Left kidney (tissue), 8 donors: ENCODE data around the gene ZDHHC8. TPM values are rescaled to one million over a fixed set of nuclear protein-coding genes. Genes with fewer than 3 reads are reported as not detected.
A peak's percentile ranks its signal among the peaks of the same experiment; 100 is the strongest.

Experiments used
- DNase-seq: peaks from one replicate; pipeline ENCODE4 v3.0.0-alpha.2; 2013
- long read RNA-seq, 8 donors: transcript quantifications; one replicate each; lab custom pipeline, GENCODE V29; 2026
- polyA plus RNA-seq: library from polyadenylated mRNA; unstranded; fragments of 120-200 nt; gene quantifications from one replicate; pipeline ENCODE4 v1.2.1, GENCODE V29; 2013; ENCODE audit not compliant: insufficient read length

The ZDHHC8 gene, protein sequence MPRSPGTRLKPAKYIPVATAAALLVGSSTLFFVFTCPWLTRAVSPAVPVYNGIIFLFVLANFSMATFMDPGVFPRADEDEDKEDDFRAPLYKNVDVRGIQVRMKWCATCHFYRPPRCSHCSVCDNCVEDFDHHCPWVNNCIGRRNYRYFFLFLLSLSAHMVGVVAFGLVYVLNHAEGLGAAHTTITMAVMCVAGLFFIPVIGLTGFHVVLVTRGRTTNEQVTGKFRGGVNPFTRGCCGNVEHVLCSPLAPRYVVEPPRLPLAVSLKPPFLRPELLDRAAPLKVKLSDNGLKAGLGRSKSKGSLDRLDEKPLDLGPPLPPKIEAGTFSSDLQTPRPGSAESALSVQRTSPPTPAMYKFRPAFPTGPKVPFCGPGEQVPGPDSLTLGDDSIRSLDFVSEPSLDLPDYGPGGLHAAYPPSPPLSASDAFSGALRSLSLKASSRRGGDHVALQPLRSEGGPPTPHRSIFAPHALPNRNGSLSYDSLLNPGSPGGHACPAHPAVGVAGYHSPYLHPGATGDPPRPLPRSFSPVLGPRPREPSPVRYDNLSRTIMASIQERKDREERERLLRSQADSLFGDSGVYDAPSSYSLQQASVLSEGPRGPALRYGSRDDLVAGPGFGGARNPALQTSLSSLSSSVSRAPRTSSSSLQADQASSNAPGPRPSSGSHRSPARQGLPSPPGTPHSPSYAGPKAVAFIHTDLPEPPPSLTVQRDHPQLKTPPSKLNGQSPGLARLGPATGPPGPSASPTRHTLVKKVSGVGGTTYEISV
- 37.9 TPM for polyA plus RNA-seq
- long read RNA-seq, donor 1, full-length matches to known transcripts: 4 of 46 reads
- long read RNA-seq, donor 1, partial matches to known transcripts: 42 of 46 reads
- long read RNA-seq, donor 1, other reads (novel, unspliced or antisense): 0 of 46 reads
- long read RNA-seq, donor 2, full-length matches to known transcripts: 4 of 21 reads
- long read RNA-seq, donor 2, partial matches to known transcripts: 17 of 21 reads
- long read RNA-seq, donor 2, other reads (novel, unspliced or antisense): 0 of 21 reads
- long read RNA-seq, donor 3, full-length matches to known transcripts: 6 of 31 reads
- long read RNA-seq, donor 3, partial matches to known transcripts: 25 of 31 reads
- long read RNA-seq, donor 3, other reads (novel, unspliced or antisense): 0 of 31 reads
- long read RNA-seq, donor 4: 0 reads
- long read RNA-seq, donor 5, full-length matches to known transcripts: 4 of 4 reads
- long read RNA-seq, donor 5, partial matches to known transcripts: 0 of 4 reads
- long read RNA-seq, donor 5, other reads (novel, unspliced or antisense): 0 of 4 reads
- long read RNA-seq, donor 6, full-length matches to known transcripts: 2 of 20 reads
- long read RNA-seq, donor 6, partial matches to known transcripts: 18 of 20 reads
- long read RNA-seq, donor 6, other reads (novel, unspliced or antisense): 0 of 20 reads
- long read RNA-seq, donor 7, full-length matches to known transcripts: 7 of 15 reads
- long read RNA-seq, donor 7, partial matches to known transcripts: 8 of 15 reads
- long read RNA-seq, donor 7, other reads (novel, unspliced or antisense): 0 of 15 reads
- long read RNA-seq, donor 8: 0 reads

DNA sequence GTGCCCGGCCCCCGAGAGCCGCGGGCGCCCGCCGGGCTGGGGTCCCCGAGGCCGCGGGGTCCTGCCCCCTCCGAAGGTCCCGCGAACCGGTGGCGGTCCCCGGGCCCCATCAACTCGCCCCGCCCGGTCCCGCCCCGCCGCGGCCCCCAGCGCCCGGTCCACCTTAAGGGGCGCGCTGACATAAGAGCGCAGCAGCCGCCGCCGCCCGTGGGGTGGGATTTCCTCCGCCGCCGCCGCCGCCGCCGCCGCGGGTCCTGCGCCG is at the start of gene ZDHHC8:
ZDHHC8 (plus strand) TSS at position 208 of the 262 bp plus-strand sequence. CDS start 144 bp downstream, outside the sequence.
- no peak for DNase-seq

DNA sequence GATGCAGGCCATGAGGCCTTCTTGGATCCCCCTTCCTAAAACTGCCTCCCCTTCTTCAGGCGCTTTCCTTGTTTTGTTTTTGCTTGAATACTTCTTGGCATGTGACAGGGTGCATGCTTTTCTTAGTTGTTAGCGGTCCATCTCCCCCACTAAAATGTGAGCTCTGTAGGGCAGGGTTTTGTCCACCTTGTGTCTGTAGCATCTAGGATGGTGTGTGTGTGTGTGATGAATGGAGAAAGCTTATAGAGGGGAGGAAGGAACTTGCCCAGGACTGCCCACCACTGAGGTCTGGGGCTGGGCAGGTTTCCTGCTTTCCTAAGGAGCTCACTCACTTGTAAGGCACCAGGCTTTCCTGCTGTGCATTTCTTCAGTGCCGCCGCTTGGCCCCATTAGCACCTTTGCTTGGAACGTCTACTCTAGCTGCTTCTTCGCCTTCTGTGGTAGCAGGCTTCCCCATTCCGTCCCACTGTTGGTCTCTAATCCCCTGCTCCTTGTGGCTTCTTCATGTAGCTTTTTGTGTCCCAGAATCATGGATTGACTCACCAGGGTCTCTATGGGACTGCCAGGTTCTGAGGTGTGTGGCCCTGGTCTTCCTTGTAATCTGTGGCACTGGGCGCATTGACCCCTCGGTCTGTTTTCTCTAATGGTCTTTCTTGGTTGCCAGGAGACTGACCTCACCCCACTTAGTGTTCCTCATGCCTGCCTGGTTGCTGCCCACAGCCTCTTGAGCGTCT is 48.3 kb upstream of the ZDHHC8 start:
- DNase-seq: no peak

DNA sequence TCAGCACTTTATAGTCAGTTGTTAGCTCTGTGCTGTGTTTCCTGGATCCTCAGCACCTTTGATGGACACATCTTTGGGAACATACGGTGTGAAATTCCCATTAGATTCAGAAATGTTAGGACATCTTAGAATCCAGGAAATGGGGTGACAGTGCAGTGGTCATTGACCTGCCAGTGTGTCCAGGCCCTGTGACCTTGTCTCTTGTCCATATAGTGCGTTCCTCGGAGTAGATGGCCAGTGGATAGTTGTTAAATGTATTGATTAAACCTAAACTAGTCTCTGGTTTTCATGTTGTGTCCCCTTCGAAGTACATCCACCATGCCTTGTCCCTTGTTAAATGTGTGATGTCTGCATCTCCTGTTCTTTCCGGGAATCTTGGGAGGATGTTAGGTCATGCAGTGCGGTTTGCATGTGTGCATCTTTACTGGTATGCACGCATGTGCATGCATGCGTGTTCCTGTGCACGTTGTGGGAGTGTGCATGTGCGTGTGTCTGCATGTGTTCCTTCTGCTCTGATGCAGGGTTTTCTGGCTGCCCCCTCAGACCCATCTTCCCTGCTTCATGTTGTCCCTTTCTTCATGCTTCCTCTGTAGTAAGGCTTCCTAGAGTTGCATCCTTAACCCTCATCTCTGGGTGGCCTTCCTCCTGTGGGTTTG is 47.6 kb upstream of the ZDHHC8 start:
- DNase-seq: no peak

DNA sequence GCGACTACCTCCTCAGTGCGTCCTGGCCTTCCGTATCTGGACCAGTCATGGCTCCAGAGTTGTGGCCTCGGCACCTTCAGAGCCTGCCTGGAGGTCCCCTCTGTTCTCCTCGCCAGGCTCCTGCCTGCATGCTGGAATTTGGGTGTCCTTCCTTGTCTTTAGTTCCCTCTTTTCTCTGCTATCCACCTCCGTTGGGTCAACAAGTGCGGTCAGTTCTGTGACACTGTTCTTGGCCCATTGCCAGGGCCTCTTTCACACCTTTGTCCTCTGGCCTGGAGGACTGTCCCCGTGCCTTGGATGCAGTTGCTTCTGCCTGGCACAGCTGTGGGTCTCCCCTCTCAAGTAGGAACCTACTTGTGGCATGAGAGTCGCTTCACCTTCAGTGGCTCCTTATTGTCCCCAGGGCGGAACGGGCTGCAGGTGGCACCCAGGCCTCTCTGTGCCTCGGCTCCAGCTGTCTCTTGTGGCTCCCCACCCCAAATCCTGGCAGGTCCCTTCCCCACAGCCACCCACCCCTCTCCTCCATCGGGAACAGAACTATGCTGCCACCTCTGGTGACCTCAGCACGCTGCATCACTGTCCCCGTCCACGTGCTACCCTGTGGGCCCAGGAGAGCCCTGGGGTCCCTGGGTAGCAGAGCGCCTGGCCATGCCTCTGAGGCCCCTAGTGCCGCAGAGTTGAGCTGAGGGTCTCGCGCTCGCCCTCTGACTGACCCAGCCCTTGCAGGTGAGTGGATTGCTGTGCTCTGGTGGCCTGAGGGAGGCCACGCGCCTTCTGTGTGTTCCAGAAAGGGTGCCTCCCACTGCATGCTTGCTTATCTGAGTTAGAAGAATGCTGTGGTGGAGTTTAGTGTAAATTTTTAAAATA is 46.8 kb upstream of the ZDHHC8 start:
- peak; percentile 12 for DNase-seq

DNA sequence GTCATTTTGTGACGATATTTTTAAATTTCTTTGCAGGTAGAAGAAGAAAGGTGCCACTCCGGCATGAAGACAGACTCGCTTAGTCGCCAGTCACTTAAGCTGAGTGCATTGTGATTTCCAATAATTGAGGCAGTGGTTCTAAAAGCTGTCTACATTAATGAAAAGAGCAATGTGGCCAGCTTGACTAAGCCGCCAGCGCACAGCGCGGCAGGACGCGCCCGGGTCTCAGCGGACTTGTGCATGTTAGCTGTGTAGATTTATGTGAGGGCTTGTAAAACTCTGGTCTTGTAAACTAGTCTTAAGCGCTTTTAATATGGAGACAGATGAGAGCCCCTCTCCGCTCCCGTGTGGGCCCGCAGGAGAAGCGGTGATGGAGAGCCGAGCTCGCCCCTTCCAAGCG is 46.0 kb upstream of the ZDHHC8 start:
- DNase-seq: no peak

DNA sequence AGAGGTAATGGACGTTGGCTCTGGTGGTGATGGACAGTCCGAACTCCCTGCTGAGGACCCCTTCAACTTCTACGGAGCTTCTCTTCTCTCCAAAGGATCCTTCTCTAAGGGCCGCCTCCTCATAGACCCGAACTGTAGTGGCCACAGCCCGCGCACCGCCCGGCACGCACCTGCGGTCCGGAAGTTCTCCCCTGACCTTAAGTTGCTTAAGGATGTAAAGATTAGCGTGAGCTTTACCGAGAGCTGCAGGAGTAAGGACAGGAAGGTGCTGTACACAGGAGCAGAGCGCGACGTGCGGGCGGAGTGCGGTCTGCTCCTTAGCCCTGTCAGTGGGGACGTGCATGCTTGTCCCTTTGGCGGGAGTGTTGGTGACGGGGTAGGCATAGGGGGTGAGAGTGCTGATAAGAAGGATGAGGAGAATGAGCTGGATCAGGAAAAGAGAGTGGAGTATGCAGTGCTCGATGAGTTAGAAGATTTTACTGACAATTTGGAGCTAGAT is 45.5 kb upstream of the ZDHHC8 start:
- DNase-seq: no peak

DNA sequence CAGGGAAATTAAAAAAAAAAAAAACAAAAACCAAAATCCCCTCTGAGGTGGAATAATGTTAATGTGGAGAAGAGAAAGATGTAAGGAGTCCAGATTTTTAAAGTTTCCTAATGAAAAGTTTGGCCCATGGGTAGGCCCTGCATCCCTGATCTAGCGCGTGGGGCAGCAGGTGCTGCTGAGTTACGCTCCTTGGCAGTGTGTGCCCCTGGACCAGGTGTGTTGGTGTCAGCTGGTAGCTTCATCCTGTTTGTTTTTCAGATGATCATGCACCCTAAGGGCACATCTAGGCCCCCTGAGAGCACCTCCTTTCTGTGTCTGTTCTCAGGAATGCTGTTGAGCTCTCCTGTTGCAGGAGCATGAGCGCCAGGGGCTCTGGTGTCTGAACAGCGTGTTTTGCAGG is 44.8 kb upstream of the ZDHHC8 start:
- no peak for DNase-seq

DNA sequence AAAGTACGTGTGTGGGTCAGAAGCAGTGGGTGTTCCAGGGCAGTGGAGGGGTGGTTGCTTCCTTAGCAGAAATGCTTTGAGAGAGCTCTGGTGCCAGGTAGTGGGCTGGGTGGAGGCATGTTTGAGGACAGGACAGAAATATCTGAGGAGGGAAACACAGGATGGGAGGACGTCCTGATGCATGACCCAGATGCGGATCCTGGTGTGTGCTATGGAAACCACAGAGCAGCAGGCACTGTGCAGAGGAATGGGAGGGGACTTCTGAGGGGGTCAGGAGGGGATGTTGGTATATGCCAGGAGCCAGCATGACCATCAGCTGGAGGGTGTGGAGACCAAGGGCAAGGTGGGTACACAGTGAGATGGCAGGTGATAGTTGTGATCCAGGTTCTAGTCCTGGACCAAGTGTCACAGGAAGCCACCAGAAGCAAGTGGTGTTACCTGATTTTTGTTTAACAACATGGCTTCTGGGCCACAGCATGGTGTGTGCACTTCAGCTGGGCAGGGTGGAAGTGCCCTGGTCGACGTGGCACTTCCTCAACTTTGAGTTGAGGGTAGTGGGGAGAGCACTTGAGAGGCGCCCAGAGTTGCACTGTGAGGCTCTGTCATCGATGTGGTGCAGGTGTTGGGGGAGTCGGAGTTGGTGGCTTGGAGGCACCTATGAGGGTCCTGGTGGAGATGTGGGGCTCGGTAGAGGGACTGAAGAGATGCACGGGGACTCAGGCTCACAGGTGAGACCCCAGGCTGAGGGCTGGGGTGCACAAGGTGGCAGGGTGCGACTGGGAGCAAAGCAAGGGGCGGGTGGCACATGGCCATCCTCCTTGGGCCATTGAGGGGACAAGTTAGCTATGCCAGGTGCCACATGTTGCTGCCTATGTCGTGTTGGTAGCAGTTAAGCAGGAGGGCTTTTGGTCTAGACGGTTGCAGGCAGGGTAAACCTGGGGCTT is 44.0 kb upstream of the ZDHHC8 start:
- no peak for DNase-seq

DNA sequence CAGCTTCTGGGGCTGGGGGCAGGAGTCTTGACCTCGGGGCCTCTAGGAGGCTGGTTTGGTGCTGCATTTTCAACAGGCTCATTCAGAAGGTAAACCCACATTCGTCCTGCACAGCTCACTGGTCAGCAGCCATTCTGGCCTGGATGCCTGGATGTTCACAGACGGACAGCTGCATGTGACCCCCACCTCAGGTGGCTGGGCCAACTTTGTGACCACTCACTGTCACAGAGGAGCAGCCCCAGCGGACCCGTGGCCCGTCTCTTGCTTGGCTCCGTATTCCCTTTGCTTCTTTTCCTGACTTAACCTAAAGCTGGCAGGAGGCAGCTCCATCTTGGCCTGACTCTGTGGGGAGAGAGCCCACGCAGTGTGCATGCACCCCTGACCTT is 43.3 kb upstream of the ZDHHC8 start:
- DNase-seq: no peak

DNA sequence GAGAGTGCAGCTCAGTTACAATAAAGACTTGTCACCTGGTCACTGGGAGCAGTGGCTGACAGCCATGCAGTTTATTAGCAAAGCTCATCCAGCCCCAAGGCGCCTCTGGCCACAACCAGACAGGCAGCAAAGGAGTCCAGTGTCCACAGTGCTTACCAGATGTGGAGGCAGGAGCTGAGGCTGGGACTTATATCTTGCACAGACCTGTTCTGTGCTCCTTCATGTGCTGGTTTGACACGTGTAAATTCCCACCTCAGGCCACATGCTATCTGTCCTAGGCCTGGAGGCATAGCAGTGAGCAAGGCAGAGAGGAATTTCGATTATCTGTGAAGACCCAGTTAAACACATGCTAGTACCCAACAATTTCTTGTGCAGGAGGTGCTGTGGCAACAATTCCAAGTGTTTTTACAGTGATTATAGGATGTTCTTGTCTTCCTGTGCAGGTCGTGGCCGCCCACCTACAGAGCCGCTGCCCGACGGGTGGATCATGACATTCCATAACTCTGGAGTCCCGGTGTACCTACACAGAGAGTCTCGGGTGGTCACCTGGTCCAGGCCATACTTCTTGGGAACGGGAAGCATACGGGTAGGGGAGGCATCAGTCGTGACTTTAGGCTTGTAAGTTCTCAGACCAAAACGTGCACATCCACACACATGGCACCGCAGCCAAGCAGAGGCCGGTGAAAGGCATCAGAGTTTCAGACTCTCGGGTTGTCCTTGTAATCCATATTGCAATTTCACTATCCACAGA is 42.2 kb upstream of the ZDHHC8 start:
- no peak for DNase-seq

DNA sequence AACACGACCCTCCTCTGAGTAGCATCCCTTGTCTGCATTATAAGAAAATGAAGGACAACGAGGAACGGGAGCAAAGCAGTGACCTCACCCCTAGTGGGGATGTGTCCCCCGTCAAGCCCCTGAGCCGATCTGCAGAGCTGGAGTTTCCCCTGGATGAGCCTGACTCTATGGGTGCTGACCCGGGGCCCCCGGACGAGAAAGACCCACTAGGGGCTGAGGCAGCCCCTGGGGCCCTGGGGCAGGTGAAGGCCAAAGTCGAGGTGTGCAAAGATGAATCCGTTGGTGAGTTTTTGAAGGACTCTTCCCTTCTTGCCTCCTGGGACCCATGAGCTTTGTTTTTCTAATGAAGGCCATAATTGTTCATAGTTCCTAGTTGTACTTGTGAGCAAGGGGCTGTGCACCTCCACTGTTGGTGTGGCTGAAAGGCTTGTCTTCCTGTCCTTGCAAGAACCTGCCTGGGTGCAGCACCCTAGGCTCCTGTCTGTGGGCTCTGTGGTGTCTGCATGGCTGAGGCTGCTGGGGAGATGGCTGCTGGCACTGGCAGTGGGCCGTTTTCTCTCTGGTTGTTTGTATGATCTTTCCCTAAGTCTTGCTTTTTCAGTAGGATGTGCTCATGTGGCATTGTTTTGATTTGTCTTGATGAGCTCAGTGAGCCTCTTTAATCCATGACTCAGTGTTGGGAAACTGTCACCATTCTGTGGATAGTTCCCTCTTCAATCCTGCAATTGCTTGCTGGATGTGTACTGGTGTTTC is 41.5 kb upstream of the ZDHHC8 start:
- no peak for DNase-seq

DNA sequence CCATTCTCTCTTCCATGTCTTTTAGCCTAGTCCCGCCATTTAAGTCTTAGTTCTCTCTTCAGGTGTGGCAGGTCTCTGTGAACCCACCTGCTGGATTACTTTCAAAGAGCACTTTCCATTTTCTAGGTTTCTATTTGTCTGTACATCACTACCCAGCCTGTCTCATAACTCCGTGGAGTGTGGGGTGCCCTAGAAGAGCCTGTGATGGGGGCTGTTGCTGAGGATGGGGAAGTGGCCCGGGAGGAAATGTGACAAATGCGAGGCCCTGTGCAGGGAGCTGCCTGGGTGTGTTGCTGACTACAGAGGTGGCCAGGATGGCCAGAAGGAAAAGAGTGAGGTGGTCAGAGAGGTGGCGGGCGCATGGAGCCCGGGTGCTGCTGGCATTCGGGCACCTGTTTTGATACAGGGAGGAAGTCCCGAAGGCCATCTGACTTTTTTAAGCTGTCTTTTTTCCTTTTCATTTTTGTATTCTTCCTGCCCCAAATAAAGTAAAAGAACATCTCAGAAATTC is 40.8 kb upstream of the ZDHHC8 start:
- no peak for DNase-seq

DNA sequence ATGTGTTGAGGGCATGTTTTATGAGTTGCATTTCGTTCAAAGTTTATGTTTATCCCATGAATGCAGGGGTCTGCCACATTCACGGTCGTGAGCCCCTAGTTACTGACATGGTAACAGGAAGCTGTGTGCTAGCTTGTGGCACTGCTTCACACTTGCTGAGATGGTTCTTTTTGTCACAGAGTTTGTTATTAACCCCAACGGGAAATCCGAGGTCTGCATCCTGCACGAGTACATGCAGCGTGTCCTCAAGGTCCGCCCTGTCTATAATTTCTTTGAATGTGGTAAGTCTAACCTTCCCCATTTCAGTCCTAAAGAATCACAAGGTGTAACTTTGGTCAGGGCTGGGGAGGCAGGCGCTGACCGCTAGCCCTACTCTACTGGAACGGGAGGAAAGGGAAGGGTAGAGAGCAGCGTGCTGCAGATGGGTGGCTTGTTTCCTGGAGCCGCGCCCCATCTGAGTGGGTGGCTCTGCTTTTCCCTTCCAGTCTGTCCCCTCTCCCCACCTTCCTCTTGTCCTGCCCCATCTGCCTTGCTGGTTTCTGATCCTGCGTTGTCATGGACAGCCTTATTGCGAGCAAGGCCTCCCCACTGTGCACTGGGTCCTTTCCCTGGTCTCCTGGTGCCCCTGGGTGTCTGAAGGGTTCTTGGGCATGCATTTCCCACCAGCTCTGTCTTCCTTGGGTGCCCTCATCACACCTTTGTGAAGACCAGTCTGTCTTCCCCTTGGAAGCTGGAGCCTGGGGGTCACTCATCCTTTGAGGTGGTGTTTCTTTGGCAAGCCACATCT is 39.7 kb upstream of the ZDHHC8 start:
- DNase-seq: no peak

DNA sequence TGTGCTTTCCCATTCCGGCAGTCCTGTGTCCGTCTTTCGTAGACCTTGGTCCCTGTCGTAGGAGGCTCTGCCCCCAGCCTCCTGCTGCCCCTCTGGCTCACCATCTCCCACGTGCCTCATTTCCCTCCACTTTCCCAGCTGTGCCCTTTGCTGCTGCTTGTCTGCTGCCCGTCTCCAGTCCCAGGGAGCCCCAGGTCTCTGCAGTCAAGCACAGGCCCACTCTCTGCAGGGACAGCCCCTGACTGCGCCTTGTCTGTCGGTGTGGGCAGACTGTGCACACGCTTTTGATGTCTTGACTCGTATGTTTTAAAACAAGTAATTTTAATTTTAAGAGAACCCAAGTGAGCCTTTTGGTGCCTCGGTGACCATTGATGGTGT is 39.1 kb upstream of the ZDHHC8 start:
- no peak for DNase-seq

DNA sequence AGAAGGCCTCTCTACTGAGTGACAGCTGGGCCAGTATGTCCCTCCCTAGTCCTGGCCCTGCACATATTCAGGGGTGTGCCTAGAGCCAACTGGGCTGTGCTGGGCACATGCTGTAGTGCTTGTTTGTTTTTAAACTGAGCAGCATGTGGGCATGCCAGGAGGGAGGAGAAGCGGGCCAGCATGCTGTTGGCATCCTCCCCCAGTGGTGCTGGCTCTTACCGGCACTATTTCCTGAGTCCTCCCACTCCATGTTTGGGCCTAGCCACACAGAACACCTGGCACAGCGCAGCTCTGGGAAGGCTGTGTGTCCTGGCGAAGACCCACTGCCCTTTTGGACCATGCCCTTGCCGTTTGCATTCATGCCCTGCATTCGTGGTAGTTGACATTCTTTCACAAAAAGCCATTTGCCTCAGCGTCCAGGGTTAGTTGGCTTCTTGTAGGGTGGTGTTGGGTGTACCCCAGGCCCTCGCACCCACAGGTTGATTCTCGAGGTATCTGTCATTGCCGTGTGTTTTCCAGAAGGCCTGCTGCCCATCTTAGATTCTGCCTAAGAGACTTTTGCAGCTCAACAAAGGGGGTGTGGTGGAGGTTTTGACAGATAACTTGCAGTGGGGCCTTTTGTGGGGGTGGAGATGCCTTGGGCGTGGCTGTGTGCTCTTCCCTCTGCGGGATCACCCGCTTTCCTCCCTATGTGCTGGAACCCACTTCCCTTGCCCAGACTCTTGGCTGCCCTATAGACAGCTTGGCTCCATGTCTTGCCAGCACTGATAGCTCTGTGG is 38.0 kb upstream of the ZDHHC8 start:
- DNase-seq: no peak
